GM18511 (cell line): ENCODE results near the gene EFNA1.
"Not testable (repeated sequence)": the region's sequence is repeated elsewhere in the genome, so short reads cannot be mapped to it uniquely, and the experiment has no call there.

Experiments
- ATAC-seq: cut with Tn5 transposase; IDR thresholded peaks from one replicate; pipeline ENCODE4 v1.9.1; 2021; ENCODE audit warnings: mild to moderate bottlenecking, moderate library complexity; ENCODE audit not compliant: unreplicated experiment

EFNA1 gene

DNA sequence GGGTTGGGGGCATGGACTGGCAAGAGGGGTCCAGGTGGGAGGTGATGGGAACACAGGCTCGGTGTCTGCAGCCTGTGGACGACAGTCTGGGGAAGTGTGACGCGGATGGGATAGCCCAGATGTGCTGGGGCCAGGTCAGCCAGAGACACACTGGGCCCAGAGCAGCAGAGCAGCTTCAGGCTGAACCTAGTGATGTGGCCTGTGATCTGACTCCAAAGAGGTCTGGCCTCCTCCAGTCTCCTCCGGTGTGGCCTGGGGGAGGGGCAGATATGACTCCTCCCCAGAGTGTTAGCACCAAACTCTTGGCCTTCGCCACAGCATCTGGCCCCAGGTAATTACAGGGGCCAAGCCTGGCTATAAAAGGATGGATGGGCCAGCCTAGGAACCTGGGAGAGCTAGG lies 35.5 kb upstream of the EFNA1 start:
- ATAC-seq, result no peak

DNA sequence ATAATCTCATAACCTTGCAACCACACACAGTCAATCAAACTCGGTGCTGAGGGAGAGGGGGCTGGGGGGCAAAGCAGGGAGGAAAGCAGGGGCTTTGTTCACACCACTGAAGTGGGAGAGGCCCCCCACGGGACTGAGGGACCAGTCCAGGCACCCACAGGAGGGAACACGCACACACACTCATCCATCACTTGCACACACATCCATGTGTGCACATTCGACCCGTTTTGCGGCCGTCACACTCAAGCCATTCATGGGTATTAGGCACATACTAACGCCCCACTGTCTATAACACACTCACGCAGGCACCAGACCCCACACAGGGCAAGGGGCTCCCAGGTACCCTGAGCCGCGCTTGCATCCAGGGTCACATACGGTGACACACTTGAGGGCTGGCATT lies 35.0 kb upstream of the EFNA1 start:
- ATAC-seq, result no peak

DNA sequence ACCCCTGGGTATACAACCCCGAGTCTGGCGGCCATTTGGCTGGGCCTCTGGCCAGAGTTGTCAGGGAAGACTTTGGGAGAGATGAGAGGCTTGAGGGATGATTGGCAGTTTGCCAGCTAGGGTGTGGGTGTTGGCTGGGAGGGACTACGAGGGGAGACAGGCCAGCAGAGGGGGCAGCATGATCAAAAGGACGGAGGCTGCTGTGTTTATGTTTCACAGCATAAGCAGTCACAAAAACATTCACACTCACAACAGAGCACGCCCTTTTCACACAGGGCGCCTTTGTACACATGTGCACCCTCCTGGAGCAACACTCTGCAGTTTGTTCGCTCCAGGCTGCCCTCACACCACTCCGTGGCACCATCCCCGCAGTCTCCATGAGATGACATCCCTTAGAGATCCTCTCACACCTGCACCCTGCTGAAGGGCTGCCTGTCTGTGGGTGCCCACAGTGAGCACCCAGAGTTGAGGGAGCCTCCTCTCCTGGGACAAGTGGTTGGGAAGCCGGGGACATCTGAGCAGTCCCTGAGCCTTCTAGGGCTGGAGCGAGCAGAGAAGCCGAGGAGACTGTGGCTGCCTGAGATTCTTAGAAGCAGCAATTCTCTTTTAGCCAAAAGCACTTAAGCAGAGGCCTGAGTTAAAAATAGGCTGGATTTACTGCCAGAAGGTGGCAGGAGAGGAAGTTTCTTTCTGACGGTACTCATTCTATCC lies 33.6 kb upstream of the EFNA1 start:
- no peak for ATAC-seq

DNA sequence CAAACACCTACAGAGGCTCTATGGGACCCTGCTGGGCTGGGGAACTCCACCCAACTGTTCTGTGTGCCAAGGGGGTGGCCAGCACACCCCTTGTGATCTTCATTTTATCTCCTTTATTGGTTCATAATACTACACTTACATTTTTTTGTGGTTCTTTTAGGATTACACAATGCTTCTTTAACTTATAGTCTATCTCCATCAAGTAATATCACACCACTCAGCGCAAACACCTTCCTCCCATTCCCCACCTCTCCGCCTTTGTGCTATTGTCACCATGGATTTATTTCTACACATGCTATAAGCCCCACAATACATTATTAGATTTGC lies 33.1 kb upstream of the EFNA1 start:
- no peak for ATAC-seq

DNA sequence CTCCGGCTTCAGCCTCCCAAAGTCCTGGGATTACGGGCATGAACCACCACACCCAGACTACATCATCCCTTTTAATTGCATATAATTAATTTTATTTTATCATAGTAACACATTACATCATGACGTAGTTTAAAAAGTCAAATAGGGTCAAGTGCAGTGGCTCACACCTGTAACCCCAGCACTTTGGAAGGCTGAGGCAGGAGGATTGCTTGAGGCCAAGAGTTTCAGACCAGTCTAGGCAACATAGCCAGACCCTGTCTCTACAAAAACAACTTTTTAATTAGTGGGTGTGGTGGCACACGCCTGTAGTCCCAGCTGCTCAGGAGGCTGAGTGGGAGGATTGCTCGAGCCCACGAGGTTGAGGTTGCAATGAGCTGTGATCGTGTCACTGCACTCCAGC lies 28.3 kb upstream of the EFNA1 start:
- ATAC-seq, result no peak

DNA sequence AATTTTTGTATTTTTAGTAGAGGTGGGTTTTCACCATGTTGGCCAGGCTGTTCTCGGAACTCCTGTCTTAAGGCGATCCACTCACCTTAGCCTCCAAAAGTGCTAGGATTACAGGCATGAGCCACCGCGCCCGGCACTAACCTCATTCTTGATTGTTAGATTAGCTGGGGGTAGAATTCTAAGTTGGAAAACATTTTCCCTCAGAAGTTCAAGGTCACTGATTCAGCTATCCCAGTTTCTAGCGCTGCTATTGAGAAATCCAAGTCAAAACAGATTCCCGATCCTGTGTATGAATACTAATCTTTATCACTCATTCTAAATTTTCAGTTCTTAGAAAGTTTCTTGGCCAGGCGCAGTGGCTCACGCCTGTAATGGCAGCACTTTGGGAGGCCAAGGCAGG lies 24.4 kb upstream of the EFNA1 start:
- ATAC-seq, result no peak

DNA sequence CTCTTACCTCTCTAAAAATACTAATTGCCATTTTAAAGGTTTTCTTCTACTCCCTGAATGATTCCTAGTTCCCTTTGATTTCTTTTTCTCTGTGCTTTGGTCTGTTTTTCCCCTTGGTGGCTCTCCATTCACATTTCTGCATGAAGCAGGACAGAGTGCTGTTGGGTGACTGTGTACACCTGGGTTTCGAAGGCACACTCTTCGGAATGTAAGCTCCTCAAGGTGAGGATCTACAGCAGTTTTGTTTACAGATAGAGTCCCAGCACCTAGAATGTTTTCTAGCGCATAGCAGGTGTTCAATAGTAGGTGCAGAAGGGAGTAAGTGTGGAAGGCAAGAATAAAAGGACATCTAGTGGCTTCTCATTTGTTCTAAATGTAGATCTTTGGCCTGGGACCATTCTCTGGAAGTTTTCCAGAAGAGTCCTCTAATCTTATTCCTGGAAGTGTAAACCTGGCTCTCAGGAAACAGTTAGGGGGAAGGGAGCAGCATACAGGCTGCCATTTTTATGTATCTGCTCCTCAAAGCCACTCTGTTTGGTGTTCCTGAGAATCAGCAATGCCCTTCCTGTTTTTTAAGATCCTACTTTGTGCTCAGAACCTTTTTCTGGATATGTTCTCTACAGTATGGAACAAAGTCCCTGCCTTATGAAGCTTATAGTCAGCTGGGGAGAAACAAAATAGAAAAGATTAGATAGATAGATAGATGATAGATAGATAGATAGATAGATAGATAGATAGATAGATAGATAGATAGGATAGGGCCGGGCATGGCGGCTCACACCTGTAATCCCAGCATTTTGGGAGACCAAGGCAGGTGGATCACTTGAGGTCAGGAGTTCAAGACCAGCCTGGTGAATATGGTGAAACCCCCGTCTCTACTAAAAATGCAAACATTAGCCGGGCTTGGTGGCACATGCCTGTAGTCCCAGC lies 22.8 kb upstream of the EFNA1 start:
- no peak for ATAC-seq

DNA sequence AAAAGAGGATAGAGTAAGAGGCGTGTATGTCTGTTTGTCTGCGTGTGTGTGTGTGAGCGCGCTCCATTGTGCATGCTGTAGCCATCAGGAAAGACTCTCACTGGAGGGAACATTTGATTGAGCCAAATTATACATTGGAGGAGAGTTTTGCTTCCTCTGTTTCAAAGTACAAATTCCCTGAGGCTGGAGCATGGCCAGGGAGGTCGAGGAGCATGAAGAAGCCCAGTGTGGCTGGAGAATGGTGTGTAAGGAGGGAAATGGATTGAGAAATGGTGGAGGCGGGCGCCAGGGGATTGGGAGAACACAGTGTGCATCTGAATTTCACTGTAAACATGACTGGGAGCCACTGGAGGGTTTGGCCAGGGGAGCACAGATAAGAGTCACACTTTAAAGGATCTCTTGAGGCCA lies 22.1 kb upstream of the EFNA1 start:
- no peak for ATAC-seq

DNA sequence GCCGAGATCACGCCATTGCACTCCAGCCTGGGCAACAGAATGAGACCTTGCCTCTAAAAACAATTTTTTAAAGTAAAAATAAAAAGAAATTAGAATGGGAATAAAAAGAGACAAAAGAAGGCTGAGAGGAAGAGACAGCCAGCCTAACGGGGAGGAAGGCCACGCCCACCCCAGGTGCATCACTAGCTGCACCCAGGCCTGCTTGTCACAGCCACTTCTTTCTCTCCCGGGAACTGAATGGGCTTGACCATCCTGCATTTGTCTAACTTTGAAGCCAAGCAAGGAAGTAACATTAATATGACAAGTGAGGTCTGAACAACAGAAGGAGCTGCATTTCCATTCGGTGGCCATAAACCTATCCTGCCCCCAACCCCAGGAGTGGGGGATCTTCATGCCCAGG lies 20.8 kb upstream of the EFNA1 start:
- ATAC-seq, result no peak

DNA sequence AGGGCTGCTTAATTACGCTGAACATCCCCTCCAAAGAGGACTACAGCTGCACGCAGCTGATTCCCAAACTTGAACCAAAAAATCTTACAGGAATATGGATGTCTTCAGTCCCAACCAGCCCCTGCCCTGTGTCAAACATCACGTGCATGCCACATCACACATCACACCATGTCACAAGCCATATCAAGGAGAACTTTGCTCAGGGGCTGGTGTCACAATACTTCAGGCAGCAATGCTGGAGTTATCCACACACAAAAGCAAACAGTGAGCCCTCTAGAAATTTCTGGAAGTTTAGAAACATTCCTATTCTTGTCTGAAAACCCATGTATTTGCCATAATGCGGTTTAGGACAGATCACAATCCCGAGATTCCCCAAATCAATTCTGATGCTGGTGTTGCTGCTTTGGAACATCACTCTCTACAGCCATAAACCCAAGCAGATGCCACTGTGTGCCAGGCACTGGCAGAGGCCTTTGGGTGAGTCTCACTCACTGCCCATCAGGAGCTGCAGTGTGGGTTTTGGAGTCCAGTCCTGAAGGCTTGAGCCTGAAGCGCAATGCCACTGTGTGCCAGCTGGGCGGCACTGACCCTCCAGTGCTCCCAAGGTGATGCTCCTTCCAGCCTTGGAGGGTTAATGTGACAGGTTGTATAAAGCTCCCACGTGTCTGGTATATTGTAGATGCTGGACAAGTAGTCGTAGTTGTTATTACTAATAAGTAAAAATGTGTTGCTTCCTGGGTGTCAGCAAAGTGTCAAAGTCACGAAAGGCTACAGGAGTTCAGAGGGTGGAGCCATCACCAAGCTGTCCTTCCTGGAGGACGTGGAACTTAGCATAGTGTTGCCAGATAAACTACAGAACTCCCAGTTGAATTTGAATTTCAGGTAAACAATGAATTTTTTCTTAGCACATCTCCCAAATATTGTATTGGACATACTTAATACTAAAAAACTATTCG lies 20.1 kb upstream of the EFNA1 start:
- ATAC-seq, result no peak

DNA sequence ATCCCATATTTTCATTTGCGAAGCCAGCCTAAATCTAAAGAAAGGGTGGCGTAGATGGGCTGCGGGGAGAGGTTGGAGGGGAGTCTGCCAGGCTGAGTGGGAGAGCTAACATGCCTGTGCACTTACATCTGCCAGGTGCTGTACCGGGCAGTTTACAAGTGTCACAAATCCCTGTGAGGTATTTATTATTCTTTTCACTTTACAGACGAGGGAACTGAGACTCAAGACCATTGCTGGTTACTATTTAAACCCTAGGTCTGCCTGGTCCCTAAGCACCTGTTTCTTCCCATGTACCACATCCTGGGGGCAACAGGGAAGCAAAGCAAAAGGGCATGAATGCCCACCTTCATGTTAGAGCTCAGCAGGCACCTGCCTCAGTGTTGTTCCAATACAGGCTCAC lies 19.4 kb upstream of the EFNA1 start:
- no peak for ATAC-seq

DNA sequence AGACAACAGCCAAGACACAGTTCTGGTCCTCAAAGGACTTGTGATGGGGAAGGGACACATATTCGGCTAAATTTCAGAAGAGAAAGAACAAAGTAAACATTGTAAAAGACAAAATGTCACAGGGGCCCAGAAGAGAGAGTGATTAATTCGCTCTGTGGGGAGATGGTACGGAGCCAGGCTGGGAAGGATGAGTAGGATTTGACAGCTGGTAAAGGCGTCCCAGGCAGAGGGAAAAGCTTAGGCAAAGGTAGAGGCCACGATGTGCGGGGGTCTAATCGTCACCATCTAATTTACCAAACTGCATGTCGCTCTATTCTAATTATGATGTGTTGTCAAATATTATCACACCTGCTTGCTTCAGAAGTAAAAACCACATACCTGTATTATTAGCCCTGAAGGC lies 17.3 kb upstream of the EFNA1 start:
- no peak for ATAC-seq

DNA sequence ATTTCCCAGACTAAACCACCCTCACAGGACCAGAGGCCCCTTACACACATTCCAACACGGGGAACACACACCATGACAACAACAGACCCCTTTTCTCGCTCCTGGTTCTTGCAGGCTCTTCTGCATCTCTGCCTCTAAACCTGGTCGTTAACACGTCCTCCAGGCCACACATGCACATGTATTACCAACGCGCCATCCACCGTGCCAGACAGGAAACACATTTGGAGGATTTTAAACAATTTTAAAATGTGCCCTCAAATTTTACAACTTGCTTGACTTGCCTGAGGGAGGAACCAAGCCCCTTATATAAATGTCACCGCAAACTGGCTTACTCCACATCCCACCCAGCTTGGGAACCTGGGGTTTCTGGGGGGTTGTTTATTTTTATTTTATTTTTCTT lies 16.9 kb upstream of the EFNA1 start:
- no peak for ATAC-seq

DNA sequence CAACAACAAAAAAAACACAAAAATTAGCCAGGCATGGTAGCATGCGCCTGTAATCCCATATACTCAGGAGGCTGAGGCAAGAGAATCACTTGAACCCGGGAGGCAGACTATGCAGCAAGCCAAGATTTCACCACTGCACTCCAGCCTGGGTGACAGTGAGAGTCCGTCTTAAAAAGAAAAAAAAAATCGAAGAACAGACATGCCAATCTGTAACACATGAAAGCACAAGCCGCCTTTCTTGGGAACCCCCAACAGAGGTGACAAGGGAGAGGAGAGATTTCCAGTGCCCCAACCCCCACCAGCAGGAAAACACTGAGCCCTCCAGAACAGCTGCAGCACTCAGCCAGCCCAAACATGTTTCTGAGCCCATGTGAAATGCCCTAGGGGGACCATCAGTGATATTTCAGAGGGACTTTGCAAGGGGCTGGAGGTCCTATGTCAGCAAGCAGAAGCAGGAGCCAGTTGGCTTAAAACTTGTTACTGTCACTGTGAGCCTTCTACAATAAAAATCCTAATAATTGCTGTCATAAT lies 14.2 kb upstream of the EFNA1 start:
- no peak for ATAC-seq

DNA sequence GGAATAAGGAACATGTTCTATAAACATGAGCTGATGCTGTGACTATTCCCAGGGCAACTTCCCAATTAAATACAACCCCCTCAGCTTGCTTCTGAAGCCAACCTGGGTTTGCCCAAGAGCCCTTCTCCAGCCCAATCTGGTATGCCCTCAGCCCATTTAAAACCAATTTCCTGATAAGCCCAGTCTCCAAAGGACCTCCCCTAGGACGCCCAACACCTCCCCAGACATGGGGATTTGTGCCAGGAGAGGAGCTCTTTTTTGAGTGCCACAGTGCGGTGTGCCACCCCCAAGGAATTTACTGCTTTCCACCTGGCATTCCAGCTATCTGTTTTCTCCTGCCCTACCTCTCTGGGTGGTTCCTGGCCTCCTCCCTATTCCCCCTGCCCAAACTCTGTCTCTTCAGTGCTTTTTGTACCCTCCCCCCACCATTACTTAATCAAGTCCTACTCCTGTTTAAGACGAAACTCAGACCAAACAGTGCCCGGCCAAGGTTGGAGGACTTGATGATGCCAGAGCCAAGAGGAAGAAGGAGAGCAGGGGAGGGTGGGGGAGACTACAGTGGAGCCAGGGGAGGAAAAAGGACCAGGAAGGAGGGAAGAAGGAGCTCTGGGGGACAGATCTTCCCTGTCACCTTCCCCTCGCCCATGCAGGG lies 11.4 kb upstream of the EFNA1 start:
- ATAC-seq, result no peak

DNA sequence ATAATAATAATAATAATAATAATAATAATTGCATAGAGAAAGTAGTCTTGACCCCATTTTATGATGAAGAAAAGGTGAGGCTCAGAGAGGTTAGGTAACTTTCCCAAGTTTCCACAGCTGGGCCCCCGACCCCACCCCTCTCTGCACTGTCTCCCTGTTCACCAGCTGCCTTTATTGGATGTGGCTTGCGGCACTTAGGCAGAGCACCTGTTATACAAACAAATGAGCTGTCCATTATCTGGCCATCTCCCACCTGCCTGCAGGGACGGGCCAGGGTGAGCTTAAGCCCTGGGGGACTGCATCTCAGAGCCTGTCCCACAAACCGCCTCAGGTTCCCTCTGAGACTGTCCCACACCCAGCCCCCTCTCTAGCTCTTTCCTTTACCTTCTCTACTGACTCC lies 10.1 kb upstream of the EFNA1 start:
- ATAC-seq, result no peak

DNA sequence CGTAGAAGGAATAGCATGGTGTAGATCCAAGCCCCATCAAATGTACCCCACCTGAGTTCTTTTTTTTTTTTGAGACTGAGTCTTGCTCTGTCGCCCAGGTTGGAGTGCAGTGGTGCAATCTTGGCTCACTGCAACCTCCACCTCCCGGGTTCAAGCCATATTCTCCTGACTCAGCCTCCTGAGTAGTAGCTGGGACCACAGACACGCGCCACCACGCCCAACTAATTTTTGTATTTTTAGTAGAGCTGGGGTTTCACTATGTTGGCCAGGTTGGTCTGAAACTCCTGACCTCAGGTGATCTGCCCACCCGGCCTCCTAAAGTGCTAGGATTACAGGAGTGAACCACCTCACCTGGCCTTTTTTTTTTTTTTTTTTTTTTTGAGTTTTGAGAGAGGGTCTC lies 9.6 kb upstream of the EFNA1 start:
- ATAC-seq, result not testable (repeated sequence)

DNA sequence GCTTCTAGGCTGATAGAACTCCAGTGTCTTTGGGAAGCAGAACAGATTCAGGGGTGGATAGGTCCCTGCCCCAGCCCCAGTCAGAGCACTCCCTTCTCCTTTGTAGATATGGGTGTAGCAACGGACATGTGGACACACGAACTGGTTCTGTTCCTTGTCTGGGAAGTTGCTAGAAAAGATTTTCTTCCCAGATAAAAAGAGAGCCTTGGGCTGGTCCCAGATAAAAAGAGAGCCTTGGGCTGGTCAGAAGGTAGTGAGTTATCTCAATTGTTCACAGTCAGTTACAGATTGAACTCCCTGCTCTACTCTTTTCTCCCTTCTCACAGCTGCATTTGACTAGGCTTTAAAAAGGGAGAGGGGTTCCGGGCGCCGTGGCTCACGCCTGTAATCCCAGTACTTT lies 7.4 kb upstream of the EFNA1 start:
- ATAC-seq, result no peak

DNA sequence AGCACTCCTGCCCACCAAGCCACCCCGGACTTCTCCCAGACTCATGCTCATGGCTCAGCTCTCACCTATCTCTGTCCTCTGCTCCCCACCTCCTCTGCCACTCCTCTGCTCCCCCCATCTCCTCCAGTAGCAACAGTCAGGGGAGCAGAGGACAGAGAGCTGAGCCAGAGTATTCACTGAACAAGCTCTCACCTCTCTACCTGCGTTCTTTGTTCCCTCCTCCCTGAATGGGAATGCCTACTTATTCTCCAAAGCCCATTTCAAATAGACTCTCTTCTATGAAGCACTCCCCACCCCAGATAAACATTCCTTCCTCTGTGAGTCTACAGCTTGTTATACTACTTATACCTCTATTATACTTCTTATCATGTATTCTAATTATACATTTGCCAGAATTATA lies 6.4 kb upstream of the EFNA1 start:
- ATAC-seq, result no peak

DNA sequence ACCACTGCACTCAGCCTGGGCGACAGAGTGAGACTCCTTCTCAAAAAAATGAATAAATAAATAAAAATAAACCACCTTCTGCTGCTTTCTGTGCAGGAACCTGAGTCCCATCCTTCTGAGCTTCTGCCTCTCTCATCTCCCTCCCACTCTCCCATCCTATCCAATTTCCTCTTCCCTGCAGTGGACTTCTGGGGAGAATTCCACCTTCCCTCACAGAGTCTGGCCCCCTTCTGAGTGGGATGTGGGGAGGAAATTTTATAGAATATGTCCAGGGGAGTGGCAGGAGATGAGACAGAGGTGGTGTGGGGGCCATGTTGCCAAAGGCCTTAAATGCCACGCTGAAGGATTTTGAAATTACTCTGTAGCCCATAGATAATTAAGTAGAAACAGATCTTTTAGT lies 5.4 kb upstream of the EFNA1 start:
- no peak for ATAC-seq

DNA sequence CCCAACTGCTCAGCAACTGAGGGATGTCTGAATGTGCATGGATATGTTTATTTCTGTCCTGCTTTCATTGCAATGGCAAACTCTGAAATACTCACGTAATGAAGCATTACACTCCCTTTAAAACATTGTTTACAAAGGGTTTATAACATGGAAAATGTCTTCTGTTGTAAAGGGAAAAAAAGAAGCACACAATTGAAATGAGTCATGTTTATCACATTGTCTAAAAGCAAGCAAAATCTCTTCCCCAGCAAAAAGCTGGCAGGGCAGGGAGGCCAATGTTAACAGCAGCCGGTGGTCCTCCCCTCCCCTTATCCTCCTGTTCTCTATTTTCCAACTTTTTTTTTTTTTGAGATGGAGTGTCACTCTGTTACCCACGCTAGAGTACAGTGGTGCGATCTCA lies 3.9 kb upstream of the EFNA1 start:
- no peak for ATAC-seq
